Measurements from ENCODE around the gene GRB10. TPM values are rescaled to one million over a fixed set of nuclear protein-coding genes. Genes with fewer than 3 reads are reported as not detected.

GRB10 gene
- 10 to 100 TPM; 32.1 to 50.3 (median 38.1) TPM for total RNA-seq

DNA sequence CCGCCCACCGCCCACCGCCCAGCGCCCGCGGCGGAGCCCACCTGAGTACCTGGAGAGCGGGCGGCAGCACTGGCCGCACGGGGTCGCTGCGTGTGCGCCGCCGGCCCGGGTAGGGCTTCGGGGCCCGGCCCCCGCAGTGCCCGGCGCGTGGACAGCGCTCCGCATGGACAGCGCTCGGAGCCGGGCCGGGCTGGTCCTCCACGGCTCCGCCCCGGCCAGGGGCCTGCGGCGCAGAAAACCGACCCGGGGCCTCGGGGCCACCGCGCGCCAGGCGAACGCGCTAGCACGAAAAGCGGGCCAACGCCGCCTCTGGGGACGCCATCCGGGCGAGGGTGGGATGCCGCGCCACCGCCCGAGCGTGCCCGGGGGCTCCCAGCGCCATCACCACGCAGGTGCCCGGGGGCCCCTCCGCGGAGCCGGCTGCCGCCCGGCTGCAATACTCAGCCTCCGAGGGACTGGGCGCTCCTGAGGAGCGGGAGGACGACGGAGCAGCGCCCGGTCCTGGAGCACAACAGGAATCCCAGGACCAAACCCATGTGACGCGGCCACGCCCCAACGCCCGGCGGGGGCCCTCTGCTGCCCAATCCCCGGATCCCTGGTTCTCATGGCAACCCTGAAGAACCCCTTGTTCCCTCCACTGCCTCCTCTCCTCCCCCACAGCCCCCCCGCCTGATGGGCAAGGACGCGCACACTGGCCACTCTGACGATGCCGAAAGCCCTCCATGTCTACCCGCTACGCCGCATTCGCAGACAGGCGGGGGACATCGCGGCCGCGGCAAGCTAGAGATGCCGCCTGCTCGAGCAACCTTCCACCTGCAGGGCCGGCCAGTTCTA is at the start of gene GRB10:
Gene GRB10 (minus strand): TSS at position 522 of the 834 bp plus-strand sequence. CDS start 50,574 bp downstream, outside the sequence.
- Histone ChIP-seq H3K4me1 (no peaks in the 10 kb centered on the region), H3K4me3 (peak within 1 kb of the TSS; percentile 27 to 65 (median 42)), H3K9me3 (no peaks in the 10 kb centered on the region), H3K27me3 (no peaks in the 10 kb centered on the region), H3K27ac (peak within 1 kb of the TSS in 1 of 4 donors; percentile 25), H3K36me3 (no peaks in the 10 kb centered on the region)
- TF ChIP-seq POLR2A (IDR thresholded peaks at IDR 0.05), result no peak
- TF ChIP-seq, protein P1, sequence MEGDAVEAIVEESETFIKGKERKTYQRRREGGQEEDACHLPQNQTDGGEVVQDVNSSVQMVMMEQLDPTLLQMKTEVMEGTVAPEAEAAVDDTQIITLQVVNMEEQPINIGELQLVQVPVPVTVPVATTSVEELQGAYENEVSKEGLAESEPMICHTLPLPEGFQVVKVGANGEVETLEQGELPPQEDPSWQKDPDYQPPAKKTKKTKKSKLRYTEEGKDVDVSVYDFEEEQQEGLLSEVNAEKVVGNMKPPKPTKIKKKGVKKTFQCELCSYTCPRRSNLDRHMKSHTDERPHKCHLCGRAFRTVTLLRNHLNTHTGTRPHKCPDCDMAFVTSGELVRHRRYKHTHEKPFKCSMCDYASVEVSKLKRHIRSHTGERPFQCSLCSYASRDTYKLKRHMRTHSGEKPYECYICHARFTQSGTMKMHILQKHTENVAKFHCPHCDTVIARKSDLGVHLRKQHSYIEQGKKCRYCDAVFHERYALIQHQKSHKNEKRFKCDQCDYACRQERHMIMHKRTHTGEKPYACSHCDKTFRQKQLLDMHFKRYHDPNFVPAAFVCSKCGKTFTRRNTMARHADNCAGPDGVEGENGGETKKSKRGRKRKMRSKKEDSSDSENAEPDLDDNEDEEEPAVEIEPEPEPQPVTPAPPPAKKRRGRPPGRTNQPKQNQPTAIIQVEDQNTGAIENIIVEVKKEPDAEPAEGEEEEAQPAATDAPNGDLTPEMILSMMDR (IDR thresholded peaks at IDR 0.05), result peak in 2 of 6 experiments; percentile 10 to 23
- DNase-seq, result peak in 1 of 3 donors; percentile 58

DNA sequence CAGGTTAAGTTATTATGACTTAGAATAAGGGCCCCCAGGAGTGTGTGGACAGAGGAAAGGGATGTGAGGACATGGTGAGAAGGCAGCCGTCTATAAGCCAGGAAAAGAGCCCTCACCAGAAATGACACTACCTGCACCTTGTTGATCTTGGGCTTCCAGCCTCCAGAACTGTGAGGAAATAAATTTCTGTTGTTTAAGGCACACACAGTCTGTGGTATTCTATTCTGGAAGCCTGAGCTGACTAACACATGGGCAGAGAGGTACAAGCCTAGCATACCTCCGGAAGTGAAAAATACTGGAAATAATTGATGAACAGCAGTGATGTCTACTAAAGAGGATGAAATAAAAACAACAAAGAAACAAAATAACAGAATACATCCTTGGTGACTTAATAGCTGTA is 46.1 kb upstream of the GRB10 start:
- Histone ChIP-seq H3K4me3 (no peak overlapping the region), H3K27ac (no peak overlapping the region), H3K9me3 (no peaks in the 10 kb centered on the region), H3K27me3 (no peaks in the 10 kb centered on the region), H3K36me3 (no peaks in the 10 kb centered on the region), H3K4me1 (no peaks in the 10 kb centered on the region)
- no peak for TF ChIP-seq POLR2A (IDR thresholded peaks at IDR 0.05)
- TF ChIP-seq, protein P1 (IDR thresholded peaks at IDR 0.05), result no peak
- DNase-seq, result no peak

DNA sequence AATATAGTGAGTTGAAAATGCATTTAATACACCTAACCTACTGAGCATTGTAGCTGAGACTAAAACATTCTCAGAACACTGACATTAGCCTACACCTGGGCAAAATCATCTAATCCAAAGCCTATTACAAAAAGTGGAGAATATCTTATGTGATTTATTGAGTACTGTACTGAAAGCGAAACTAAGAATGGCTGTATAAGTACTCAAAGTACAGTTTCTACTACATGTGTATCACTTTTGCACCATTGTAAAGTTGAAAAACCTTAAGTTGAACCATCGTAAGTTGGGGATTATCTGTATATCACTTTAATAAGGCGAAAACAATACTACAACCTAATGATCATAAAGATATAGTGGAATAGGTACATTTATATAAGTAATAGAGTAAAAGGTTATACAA is 45.4 kb upstream of the GRB10 start:
- Histone ChIP-seq H3K4me3 (no peak overlapping the region), H3K27me3 (no peaks in the 10 kb centered on the region), H3K27ac (no peak overlapping the region), H3K4me1 (no peaks in the 10 kb centered on the region), H3K36me3 (no peaks in the 10 kb centered on the region), H3K9me3 (no peaks in the 10 kb centered on the region)
- no peak for DNase-seq
- TF ChIP-seq, protein P1 (IDR thresholded peaks at IDR 0.05), result no peak
- TF ChIP-seq POLR2A (IDR thresholded peaks at IDR 0.05), result no peak

DNA sequence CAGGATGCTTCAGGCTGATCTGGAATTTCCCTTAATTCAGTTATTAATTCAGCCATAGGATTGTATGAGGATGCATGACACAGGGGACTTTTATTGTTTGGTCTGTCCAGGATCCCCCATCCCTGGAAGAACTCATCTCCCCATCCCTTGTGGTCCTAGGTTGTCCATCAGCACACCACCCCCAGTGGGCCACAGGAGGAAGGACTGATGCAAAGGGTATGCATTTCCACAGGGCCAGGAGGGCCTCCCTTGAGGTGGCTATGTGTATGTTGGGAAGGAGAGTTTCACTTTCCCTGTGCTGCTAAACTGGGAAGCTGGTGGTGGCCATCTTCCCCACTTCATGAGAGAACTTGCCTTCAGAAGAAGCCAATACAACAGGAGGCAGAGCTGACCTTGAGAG is 44.6 kb upstream of the GRB10 start:
- DNase-seq, result no peak
- no peaks in the 10 kb centered on the region for H3K4me1 ChIP-seq
- H3K36me3 ChIP-seq, result no peaks in the 10 kb centered on the region
- no peak overlapping the region for H3K4me3 ChIP-seq
- no peaks in the 10 kb centered on the region for H3K27me3 ChIP-seq
- H3K27ac ChIP-seq, result no peak overlapping the region
- TF ChIP-seq POLR2A (IDR thresholded peaks at IDR 0.05), result no peak
- TF ChIP-seq, protein P1 (IDR thresholded peaks at IDR 0.05), result no peak
- H3K9me3 ChIP-seq, result no peaks in the 10 kb centered on the region

DNA sequence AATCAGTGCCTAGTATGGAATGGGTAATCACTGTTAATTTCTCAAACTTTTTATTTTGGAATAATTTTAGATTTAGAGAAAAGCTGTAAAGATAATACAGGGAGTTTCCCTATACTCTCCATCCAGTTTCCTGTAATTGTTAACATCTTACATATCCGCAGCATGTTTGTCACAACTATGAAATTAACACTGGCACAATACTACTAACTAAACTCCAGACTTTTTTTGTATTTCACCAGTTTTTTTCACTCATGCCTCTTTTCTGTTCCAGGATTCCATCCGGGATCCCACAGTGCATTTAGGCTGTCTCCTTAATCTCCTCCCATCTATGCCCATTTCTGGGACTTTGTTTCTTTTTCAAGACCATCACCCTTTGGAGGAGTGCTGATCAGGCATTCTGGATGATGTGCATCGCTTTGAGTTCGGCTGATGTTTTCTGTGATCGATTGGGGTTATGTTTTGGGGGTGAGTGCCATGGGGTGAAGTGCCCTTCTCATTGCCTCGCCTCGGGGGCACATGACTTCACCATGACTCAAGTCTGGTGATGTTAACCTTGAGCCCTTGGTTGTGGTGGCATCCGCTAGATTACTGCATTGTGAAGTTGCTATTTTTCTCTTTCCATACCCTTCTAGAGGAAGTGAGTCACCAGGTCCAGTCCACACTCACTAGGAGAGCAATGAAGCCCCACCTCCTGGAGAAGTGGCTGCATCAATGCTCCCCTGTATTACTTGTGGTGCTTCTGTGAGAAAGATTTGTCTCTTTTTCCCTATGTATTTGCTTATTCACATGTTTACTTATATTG is 43.9 kb upstream of the GRB10 start:
- Histone ChIP-seq H3K4me3 (no peak overlapping the region), H3K36me3 (no peaks in the 10 kb centered on the region), H3K4me1 (no peaks in the 10 kb centered on the region), H3K9me3 (no peaks in the 10 kb centered on the region), H3K27me3 (no peaks in the 10 kb centered on the region), H3K27ac (no peak overlapping the region)
- DNase-seq, result no peak
- no peak for TF ChIP-seq POLR2A (IDR thresholded peaks at IDR 0.05)
- TF ChIP-seq, protein P1 (IDR thresholded peaks at IDR 0.05), result no peak

Measured in Peyer's patch (tissue), 4 donors.